GM12891 (cell line): Measurements from ENCODE around the gene DNAJC5.

Experiments
- POLR2A ChIP-seq: IDR thresholded peaks from 2 replicates; pipeline ENCODE4 v1.6.1; 2011; ENCODE audit warnings: low read depth, low read length, control low read depth
- POLR2AphosphoS5 ChIP-seq: IDR thresholded peaks from 2 replicates; pipeline ENCODE4 v1.6.1; 2011; ENCODE audit warnings: low read depth, low read length, control low read depth
- POU2F2 ChIP-seq: IDR thresholded peaks from 2 replicates; pipeline ENCODE4 v1.6.1; 2011; ENCODE audit warnings: low read depth, mild to moderate bottlenecking, control low read depth, low read length, moderate library complexity
- TAF1 ChIP-seq: IDR thresholded peaks from 2 replicates; pipeline ENCODE4 v1.6.1; 2011; ENCODE audit warnings: low read depth, low read length, control low read depth

- TF ChIP-seq POLR2AphosphoS5 (no peak), POLR2A (no peak), TAF1 (no peak), POU2F2 (no peak)
Observed at GRCh38 chr20:63963348-63963741, 68.4 kb downstream of the DNAJC5 start.
